GM12872 (cell line): ENCODE results near the gene USH1C.

ENCODE experiments used
- CTCF ChIP-seq: IDR thresholded peaks from 3 replicates; pipeline ENCODE4 v1.5.1; 2011; ENCODE audit warnings: low read depth, mild to moderate bottlenecking, low read length, moderate library complexity; ENCODE audit not compliant: insufficient read depth

USH1C gene

GRCh38 chr11:17514476-17514875, 29.7 kb downstream of the USH1C start:
- no peak for TF ChIP-seq CTCF

DNA sequence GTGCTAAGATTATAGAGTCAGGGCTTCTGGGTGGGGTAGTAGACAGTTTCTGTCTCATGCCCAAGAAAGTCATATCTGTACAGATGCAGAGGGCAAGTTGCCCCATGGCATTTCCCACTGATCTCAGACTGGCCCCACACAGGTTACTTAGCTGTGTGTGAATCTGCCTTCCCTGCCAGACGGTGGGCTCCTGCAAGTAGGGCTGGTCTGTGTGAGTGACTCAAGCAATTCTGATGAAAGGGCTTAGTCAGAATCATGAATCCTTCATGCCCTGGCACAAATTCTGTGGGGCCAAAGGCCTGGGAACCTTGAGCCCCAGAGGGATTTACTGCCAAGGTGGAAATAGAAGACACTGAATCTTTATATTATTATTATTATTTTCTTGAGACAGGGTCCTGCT, 30.4 kb downstream of the USH1C start:
- TF ChIP-seq CTCF = no peak

DNA sequence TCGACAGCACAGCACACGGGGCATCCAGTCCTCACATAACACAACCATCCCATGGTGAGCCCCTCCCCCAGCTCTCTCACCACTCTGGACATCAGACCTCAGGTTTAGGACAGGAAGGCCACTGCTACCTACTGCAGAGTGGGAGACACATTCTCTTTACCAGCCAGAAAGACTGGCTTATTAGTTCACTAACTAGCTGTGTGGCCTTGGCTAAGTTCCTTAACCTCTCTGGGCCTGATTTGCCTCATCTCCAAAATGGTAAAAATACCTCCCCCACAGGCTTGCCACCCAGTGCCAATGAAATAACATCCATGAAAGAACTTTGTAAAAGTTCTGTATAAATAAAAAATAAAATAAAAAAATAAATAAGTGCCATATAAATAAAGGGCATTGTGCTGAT, 32.1 kb downstream of the USH1C start:
- TF ChIP-seq CTCF = no peak

DNA sequence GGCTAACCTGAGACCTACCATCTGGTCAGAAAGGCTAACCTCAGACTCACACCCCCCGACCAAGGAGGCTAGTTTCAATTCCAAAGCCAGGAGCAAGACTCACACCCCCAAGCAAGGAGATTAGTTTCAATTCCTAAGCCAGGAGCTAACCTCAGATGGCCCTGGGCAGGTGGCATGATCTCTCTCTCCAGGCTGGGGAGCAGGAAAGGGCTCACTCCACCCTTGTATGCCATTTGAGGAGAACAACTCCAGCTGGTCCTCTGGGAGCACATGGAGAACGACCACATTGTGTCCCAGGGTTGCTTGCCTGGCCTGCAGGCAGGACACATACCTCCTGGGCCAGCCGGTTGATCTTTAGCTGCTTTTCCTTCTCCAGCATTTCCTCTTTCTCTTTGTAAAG, 32.6 kb downstream of the USH1C start:
- TF ChIP-seq CTCF = no peak

- no peak for TF ChIP-seq CTCF
Measured at GRCh38 chr11:17510507-17511206, 33.6 kb downstream of the USH1C start.

- no peak for TF ChIP-seq CTCF
Measured at GRCh38 chr11:17508791-17509190, 35.4 kb downstream of the USH1C start.

- no peak for TF ChIP-seq CTCF
Measured at GRCh38 chr11:17508306-17508705, 35.9 kb downstream of the USH1C start.

DNA sequence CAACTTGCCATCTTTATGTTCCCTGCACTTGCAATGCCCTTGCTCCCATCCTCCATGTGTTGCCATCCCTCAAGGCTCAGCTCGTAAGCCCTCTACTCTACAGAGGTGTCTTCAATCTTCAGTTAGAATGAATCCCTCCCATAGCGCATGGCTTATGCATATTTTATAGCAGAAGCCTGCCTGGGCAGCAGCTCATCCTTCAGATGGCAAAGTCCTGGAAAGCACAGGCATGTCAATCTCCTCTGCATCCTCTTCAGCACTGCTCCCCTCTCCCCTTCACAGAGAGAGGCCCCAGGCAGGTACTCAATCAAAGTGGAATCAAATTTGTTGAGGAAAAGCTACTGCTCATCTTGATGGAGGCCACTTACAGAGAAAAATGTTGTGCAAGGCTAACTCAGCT, 36.4 kb downstream of the USH1C start:
- TF ChIP-seq CTCF = no peak
